Uterus (tissue), 2 donors: ENCODE data around the gene SLC23A2.

Experiments
- POLR2A ChIP-seq, 2 donors: fragments of 450-650 bp; IDR thresholded peaks; one replicate each; pipeline ENCODE4 v1.6.1; 2016; ENCODE audit warnings: antibody characterized with exemption in 2 of 2, mild to moderate bottlenecking in 1 of 2, moderate library complexity in 1 of 2
- TF ChIP-seq, protein P1 (sequence below), 4 experiments: fragments of 200-600 bp in 2 of 4; fragments of 450-650 bp in 2 of 4; sonication (generic) in 2 of 4; IDR thresholded peaks; one replicate each; pipeline ENCODE4 v1.5.1; 2016 to 2019; ENCODE audit warnings: antibody characterized with exemption in 4 of 4, mild to moderate bottlenecking in 2 of 4, moderate library complexity in 1 of 4

DNA sequence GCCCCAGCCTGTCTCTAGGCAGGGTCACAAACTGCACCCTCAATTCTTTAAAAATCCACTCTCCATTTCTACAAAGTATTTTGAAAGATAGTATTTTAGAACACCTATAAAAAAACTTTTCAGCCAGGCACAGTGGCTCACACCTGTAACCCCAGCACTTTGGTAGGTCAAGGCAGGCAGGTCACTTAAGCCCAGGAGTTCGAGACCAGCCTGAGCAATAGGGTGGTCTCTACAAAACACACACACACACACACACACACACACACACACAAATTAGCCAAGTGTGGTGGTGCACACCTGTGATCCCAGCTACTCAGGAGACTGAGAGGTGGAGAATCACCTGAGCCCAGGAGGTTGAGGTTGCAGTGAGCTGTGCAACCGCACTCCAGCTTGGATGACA lies 30.2 kb downstream of the SLC23A2 start:
- TF ChIP-seq POLR2A (IDR thresholded peaks at IDR 0.05) = no peak
- TF ChIP-seq, protein P1, sequence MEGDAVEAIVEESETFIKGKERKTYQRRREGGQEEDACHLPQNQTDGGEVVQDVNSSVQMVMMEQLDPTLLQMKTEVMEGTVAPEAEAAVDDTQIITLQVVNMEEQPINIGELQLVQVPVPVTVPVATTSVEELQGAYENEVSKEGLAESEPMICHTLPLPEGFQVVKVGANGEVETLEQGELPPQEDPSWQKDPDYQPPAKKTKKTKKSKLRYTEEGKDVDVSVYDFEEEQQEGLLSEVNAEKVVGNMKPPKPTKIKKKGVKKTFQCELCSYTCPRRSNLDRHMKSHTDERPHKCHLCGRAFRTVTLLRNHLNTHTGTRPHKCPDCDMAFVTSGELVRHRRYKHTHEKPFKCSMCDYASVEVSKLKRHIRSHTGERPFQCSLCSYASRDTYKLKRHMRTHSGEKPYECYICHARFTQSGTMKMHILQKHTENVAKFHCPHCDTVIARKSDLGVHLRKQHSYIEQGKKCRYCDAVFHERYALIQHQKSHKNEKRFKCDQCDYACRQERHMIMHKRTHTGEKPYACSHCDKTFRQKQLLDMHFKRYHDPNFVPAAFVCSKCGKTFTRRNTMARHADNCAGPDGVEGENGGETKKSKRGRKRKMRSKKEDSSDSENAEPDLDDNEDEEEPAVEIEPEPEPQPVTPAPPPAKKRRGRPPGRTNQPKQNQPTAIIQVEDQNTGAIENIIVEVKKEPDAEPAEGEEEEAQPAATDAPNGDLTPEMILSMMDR (IDR thresholded peaks at IDR 0.05) = no peak
